ENCODE data around the gene DHRS2. TPM values are rescaled to one million over a fixed set of nuclear protein-coding genes. Genes with fewer than 3 reads are reported as not detected.

Gene DHRS2
- polyA plus RNA-seq, 1 donor: 0.84 TPM

- no peaks in the 10 kb centered on the region for H3K27me3 ChIP-seq (ENCODE audit: control insufficient read depth, insufficient read depth, low read length)
- WGBS (ENCODE audit: insufficient coverage, low lambda C conversion rate): 100% methylated on average over 1 of the region's 4 CpGs
- no peak for DNase-seq
- H3K27ac ChIP-seq (ENCODE audit: low read length): no peak overlapping the region
- H3K36me3 ChIP-seq (ENCODE audit: control insufficient read depth, insufficient read depth, low read length): no peaks in the 10 kb centered on the region
- no peaks in the 10 kb centered on the region for H3K9me3 ChIP-seq (ENCODE audit: control insufficient read depth, low read depth, low read length)
- H3K4me3 ChIP-seq (ENCODE audit: low read length): no peak overlapping the region
- peaks cover 25% of the 10 kb centered on the region for H3K4me1 ChIP-seq (ENCODE audit: control insufficient read depth, insufficient read depth, low read length)
These were observed 14.0 kb upstream of the DHRS2 start for GRCh38 chr14:23621932-23622730.

GRCh38 chr14:23622990-23623389, 13.2 kb upstream of the DHRS2 start:
- no peak for DNase-seq
- Histone ChIP-seq H3K9me3 (ENCODE audit: control insufficient read depth, low read depth, low read length) (no peaks in the 10 kb centered on the region), H3K36me3 (ENCODE audit: control insufficient read depth, insufficient read depth, low read length) (no peaks in the 10 kb centered on the region), H3K27ac (ENCODE audit: low read length) (no peak overlapping the region), H3K27me3 (ENCODE audit: control insufficient read depth, insufficient read depth, low read length) (no peaks in the 10 kb centered on the region), H3K4me1 (ENCODE audit: control insufficient read depth, insufficient read depth, low read length) (peaks cover 19% of the 10 kb centered on the region), H3K4me3 (ENCODE audit: low read length) (no peak overlapping the region)
- WGBS (ENCODE audit: insufficient coverage, low lambda C conversion rate): 100% methylated on average over 1 of the region's 4 CpGs

GRCh38 chr14:23623962-23624361, 12.2 kb upstream of the DHRS2 start:
- no peak overlapping the region for H3K4me3 ChIP-seq (ENCODE audit: low read length)
- no peaks in the 10 kb centered on the region for H3K36me3 ChIP-seq (ENCODE audit: control insufficient read depth, insufficient read depth, low read length)
- no peak overlapping the region for H3K27ac ChIP-seq (ENCODE audit: low read length)
- peaks cover 12% of the 10 kb centered on the region for H3K4me1 ChIP-seq (ENCODE audit: control insufficient read depth, insufficient read depth, low read length)
- H3K9me3 ChIP-seq (ENCODE audit: control insufficient read depth, low read depth, low read length): no peaks in the 10 kb centered on the region
- DNase-seq: no peak
- no peaks in the 10 kb centered on the region for H3K27me3 ChIP-seq (ENCODE audit: control insufficient read depth, insufficient read depth, low read length)

GRCh38 chr14:23624830-23625404, 11.2 kb upstream of the DHRS2 start:
- Histone ChIP-seq H3K4me3 (ENCODE audit: low read length) (no peak overlapping the region), H3K36me3 (ENCODE audit: control insufficient read depth, insufficient read depth, low read length) (no peaks in the 10 kb centered on the region), H3K27ac (ENCODE audit: low read length) (no peak overlapping the region), H3K4me1 (ENCODE audit: control insufficient read depth, insufficient read depth, low read length) (peaks cover 9% of the 10 kb centered on the region), H3K27me3 (ENCODE audit: control insufficient read depth, insufficient read depth, low read length) (no peaks in the 10 kb centered on the region), H3K9me3 (ENCODE audit: control insufficient read depth, low read depth, low read length) (no peaks in the 10 kb centered on the region)
- no peak for DNase-seq
- WGBS (ENCODE audit: insufficient coverage, low lambda C conversion rate): 90% methylated on average over 1 of the region's 3 CpGs

GRCh38 chr14:23626946-23627345, 9.2 kb upstream of the DHRS2 start:
- no peaks in the 10 kb centered on the region for H3K27me3 ChIP-seq (ENCODE audit: control insufficient read depth, insufficient read depth, low read length)
- no peaks in the 10 kb centered on the region for H3K36me3 ChIP-seq (ENCODE audit: control insufficient read depth, insufficient read depth, low read length)
- peaks cover 14% of the 10 kb centered on the region for H3K4me1 ChIP-seq (ENCODE audit: control insufficient read depth, insufficient read depth, low read length)
- H3K27ac ChIP-seq (ENCODE audit: low read length): no peak overlapping the region
- DNase-seq: no peak
- H3K9me3 ChIP-seq (ENCODE audit: control insufficient read depth, low read depth, low read length): no peaks in the 10 kb centered on the region
- H3K4me3 ChIP-seq (ENCODE audit: low read length): no peak overlapping the region

- no peaks in the 10 kb centered on the region for H3K9me3 ChIP-seq (ENCODE audit: control insufficient read depth, low read depth, low read length)
- no peak overlapping the region for H3K27ac ChIP-seq (ENCODE audit: low read length)
- DNase-seq: no peak
- H3K4me1 ChIP-seq (ENCODE audit: control insufficient read depth, insufficient read depth, low read length): peaks cover 19% of the 10 kb centered on the region
- no CpG with 5 or more reads among the region's 6 CpGs for WGBS (ENCODE audit: insufficient coverage, low lambda C conversion rate)
- no peaks in the 10 kb centered on the region for H3K27me3 ChIP-seq (ENCODE audit: control insufficient read depth, insufficient read depth, low read length)
- no peak overlapping the region for H3K4me3 ChIP-seq (ENCODE audit: low read length)
- no peaks in the 10 kb centered on the region for H3K36me3 ChIP-seq (ENCODE audit: control insufficient read depth, insufficient read depth, low read length)
These were observed 8.2 kb upstream of the DHRS2 start for GRCh38 chr14:23627961-23628360.

- H3K27ac ChIP-seq (ENCODE audit: low read length): no peak overlapping the region
- WGBS (ENCODE audit: insufficient coverage, low lambda C conversion rate): no CpG with 5 or more reads among the region's 2 CpGs
- H3K4me3 ChIP-seq (ENCODE audit: low read length): no peak overlapping the region
- H3K4me1 ChIP-seq (ENCODE audit: control insufficient read depth, insufficient read depth, low read length): peaks cover 26% of the 10 kb centered on the region
- H3K9me3 ChIP-seq (ENCODE audit: control insufficient read depth, low read depth, low read length): no peaks in the 10 kb centered on the region
- H3K27me3 ChIP-seq (ENCODE audit: control insufficient read depth, insufficient read depth, low read length): no peaks in the 10 kb centered on the region
- H3K36me3 ChIP-seq (ENCODE audit: control insufficient read depth, insufficient read depth, low read length): no peaks in the 10 kb centered on the region
- no peak for DNase-seq
These were observed 7.0 kb upstream of the DHRS2 start for GRCh38 chr14:23629204-23629603.

- Histone ChIP-seq H3K27ac (ENCODE audit: low read length) (no peak overlapping the region), H3K36me3 (ENCODE audit: control insufficient read depth, insufficient read depth, low read length) (no peaks in the 10 kb centered on the region), H3K4me3 (ENCODE audit: low read length) (no peak overlapping the region)
These were observed 6.2 kb upstream of the DHRS2 start for GRCh38 chr14:23629832-23630396.

GRCh38 chr14:23630687-23631086, 5.5 kb upstream of the DHRS2 start:
- H3K27me3 ChIP-seq (ENCODE audit: control insufficient read depth, insufficient read depth, low read length): no peaks in the 10 kb centered on the region
- no peak for DNase-seq
- no peaks in the 10 kb centered on the region for H3K9me3 ChIP-seq (ENCODE audit: control insufficient read depth, low read depth, low read length)
- H3K36me3 ChIP-seq (ENCODE audit: control insufficient read depth, insufficient read depth, low read length): no peaks in the 10 kb centered on the region
- peaks cover 26% of the 10 kb centered on the region for H3K4me1 ChIP-seq (ENCODE audit: control insufficient read depth, insufficient read depth, low read length)
- H3K27ac ChIP-seq (ENCODE audit: low read length): no peak overlapping the region
- no peak overlapping the region for H3K4me3 ChIP-seq (ENCODE audit: low read length)
- no CpG with 5 or more reads among the region's 1 CpG for WGBS (ENCODE audit: insufficient coverage, low lambda C conversion rate)

More at GRCh38 chr14:23629832-23630396, 6.2 kb upstream of the DHRS2 start:
- Histone ChIP-seq H3K9me3 (ENCODE audit: control insufficient read depth, low read depth, low read length) (no peaks in the 10 kb centered on the region), H3K27me3 (ENCODE audit: control insufficient read depth, insufficient read depth, low read length) (no peaks in the 10 kb centered on the region), H3K4me1 (ENCODE audit: control insufficient read depth, insufficient read depth, low read length) (peaks cover 26% of the 10 kb centered on the region)
- DNase-seq: no peak

GRCh38 chr14:23631234-23631633, 4.9 kb upstream of the DHRS2 start:
- H3K27ac ChIP-seq (ENCODE audit: low read length): no peak overlapping the region
- DNase-seq: no peak
- no peaks in the 10 kb centered on the region for H3K9me3 ChIP-seq (ENCODE audit: control insufficient read depth, low read depth, low read length)

More at GRCh38 chr14:23631234-23631633, 4.9 kb upstream of the DHRS2 start:
- H3K36me3 ChIP-seq (ENCODE audit: control insufficient read depth, insufficient read depth, low read length): no peaks in the 10 kb centered on the region
- no peak overlapping the region for H3K4me3 ChIP-seq (ENCODE audit: low read length)
- H3K4me1 ChIP-seq (ENCODE audit: control insufficient read depth, insufficient read depth, low read length): peaks cover 26% of the 10 kb centered on the region
- no peaks in the 10 kb centered on the region for H3K27me3 ChIP-seq (ENCODE audit: control insufficient read depth, insufficient read depth, low read length)
